GM12891 (cell line): ENCODE results near the gene SLC26A11.

Experiments used
- POLR2A ChIP-seq: IDR thresholded peaks from 2 replicates; pipeline ENCODE4 v1.6.1; 2011; ENCODE audit warnings: low read depth, low read length, control low read depth
- POLR2AphosphoS5 ChIP-seq: IDR thresholded peaks from 2 replicates; pipeline ENCODE4 v1.6.1; 2011; ENCODE audit warnings: low read depth, low read length, control low read depth
- SPI1 ChIP-seq: IDR thresholded peaks from 2 replicates; pipeline ENCODE4 v1.6.1; 2011; ENCODE audit warnings: low read depth, low read length, control low read depth
- TAF1 ChIP-seq: IDR thresholded peaks from 2 replicates; pipeline ENCODE4 v1.6.1; 2011; ENCODE audit warnings: low read depth, low read length, control low read depth

DNA sequence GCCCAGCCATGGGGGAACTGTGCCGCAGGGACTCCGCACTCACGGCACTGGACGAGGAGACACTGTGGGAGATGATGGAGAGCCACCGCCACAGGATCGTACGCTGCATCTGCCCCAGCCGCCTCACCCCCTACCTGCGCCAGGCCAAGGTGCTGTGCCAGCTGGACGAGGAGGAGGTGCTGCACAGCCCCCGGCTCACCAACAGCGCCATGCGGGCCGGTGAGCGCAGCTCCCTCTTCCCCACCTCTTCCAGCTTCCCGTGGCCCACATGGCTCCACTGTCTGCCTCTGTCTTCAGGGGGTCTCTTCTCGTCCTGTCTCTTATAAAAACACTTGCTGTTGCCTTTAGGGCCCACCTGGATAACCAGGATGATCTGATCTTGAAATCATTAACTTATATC is 38.8 kb upstream of the SLC26A11 start:
- TF ChIP-seq POLR2A = no peak
- TF ChIP-seq POLR2AphosphoS5 = no peak
- no peak for TF ChIP-seq TAF1
- no peak for TF ChIP-seq SPI1
